Activated naive CD8-positive, alpha-beta T cell treated with anti-CD3 and anti-CD28 coated beads, Interleukin-2, amount 10 ng/mL, durations not matched to agents 7 days and 5 days (primary cell): ENCODE results near the gene RPL13. TPM values are rescaled to one million over a fixed set of nuclear protein-coding genes. Genes with fewer than 3 reads are reported as not detected.

Source experiments
- ATAC-seq: fragments of 150-1000 bp; cut with Tn5 transposase; one replicate; pipeline ENCODE4 v1.10.0; 2021; ENCODE audit warnings: low read depth, moderate library complexity
- POLR2A ChIA-PET: fragments of 350-600 bp; sonication (Branson Sonifier 250); formaldehyde crosslinking; loops from one replicate; lab custom pipeline; 2021; ENCODE audit warnings: antibody characterized with exemption; lab: Charles Lee
- DNase-seq: peaks from one replicate; pipeline ENCODE4 v3.0.0; 2021
- H3K27ac Mint-ChIP-seq: one replicate; pipeline ENCODE4 v1.8.0; 2022; ENCODE audit warnings: mild to moderate bottlenecking, mixed read lengths
- H3K27me3 Mint-ChIP-seq: one replicate; pipeline ENCODE4 v1.8.0; 2022; ENCODE audit warnings: mild to moderate bottlenecking, moderate library complexity, mixed read lengths
- H3K36me3 Mint-ChIP-seq: one replicate; pipeline ENCODE4 v1.8.0; 2021; ENCODE audit warnings: mild to moderate bottlenecking, mixed read lengths
- H3K4me1 Mint-ChIP-seq: one replicate; pipeline ENCODE4 v1.8.0; 2021; ENCODE audit warnings: mixed read lengths
- H3K4me3 Mint-ChIP-seq: one replicate; pipeline ENCODE4 v1.8.0; 2022; ENCODE audit warnings: mild to moderate bottlenecking, moderate library complexity, mixed read lengths
- H3K9me3 Mint-ChIP-seq: one replicate; pipeline ENCODE4 v1.8.0; 2021; ENCODE audit warnings: mixed read lengths
- total RNA-seq, 2 experiments: library from RNA; stranded (reverse); gene quantifications; one replicate each; pipeline ENCODE4 v1.2.3, GENCODE V29; 2021

Gene RPL13
- total RNA-seq, 2 experiments from 2014 or later = 2,631 to 2,711 TPM

- H3K4me3 Mint-ChIP-seq = peak overlapping the region; percentile 76
- DNase-seq (peak; percentile 48), ATAC-seq (peak; percentile 47)
- no peaks in the 10 kb centered on the region for H3K9me3 Mint-ChIP-seq
- peaks cover 6% of the 10 kb centered on the region for H3K36me3 Mint-ChIP-seq
- H3K27me3 Mint-ChIP-seq = no peaks in the 10 kb centered on the region
- H3K27ac Mint-ChIP-seq = peak overlapping the region; percentile 92
- POLR2A ChIA-PET = interaction anchor here (0.5 to 2.3 kb wide), 7 partner anchors 10 to 237 kb away, joined by 3 to 21 read pairs (median 4); partner anchors contain the start of genes RPL13 and SPG7
- H3K4me1 Mint-ChIP-seq = peaks cover 14% of the 10 kb centered on the region
Measured at GRCh38 chr16:89548344-89549006, 12.0 kb upstream of the RPL13 start.

GRCh38 chr16:89549007-89549700 is 11.3 kb upstream of the RPL13 start:
- no peaks in the 10 kb centered on the region for H3K27me3 Mint-ChIP-seq
- POLR2A ChIA-PET = interaction anchor here (1.0 to 2.3 kb wide), 7 partner anchors 10 to 144 kb away, joined by 3 to 21 read pairs (median 3); partner anchors contain the start of genes RPL13 and SPG7
- H3K4me3 Mint-ChIP-seq = peak overlapping the region; percentile 76
- H3K27ac Mint-ChIP-seq = peak overlapping the region; percentile 92
- peak; percentile 92 for ATAC-seq
- H3K4me1 Mint-ChIP-seq = peaks cover 14% of the 10 kb centered on the region
- DNase-seq = no peak
- H3K36me3 Mint-ChIP-seq = peaks cover 6% of the 10 kb centered on the region
- H3K9me3 Mint-ChIP-seq = no peaks in the 10 kb centered on the region

- POLR2A ChIA-PET = interaction anchor here (1.4 to 2.3 kb wide), 2 partner anchors 43 to 62 kb away, joined by 3 to 15 read pairs; partner anchors contain the start of gene SPG7
- Mint-ChIP-seq H3K36me3 (peaks cover 6% of the 10 kb centered on the region), H3K4me1 (peaks cover 14% of the 10 kb centered on the region), H3K27me3 (no peaks in the 10 kb centered on the region), H3K27ac (peak overlapping the region; percentile 70), H3K9me3 (no peaks in the 10 kb centered on the region), H3K4me3 (no peak overlapping the region)
- no peak for DNase-seq
- no peak for ATAC-seq
Measured at GRCh38 chr16:89550421-89551007, 10.0 kb upstream of the RPL13 start.

GRCh38 chr16:89552329-89552728 is 8.2 kb upstream of the RPL13 start:
- Mint-ChIP-seq H3K27me3 (no peaks in the 10 kb centered on the region), H3K4me1 (peaks cover 22% of the 10 kb centered on the region), H3K36me3 (peaks cover 6% of the 10 kb centered on the region), H3K9me3 (no peaks in the 10 kb centered on the region), H3K4me3 (no peak overlapping the region), H3K27ac (no peak overlapping the region)
- POLR2A ChIA-PET = interaction anchor here (1.9 kb wide), 1 partner anchor 18 kb away, joined by 5 read pairs; no protein-coding TSS in a partner anchor
- ATAC-seq = no peak
- DNase-seq = no peak

GRCh38 chr16:89552913-89553312 is 7.6 kb upstream of the RPL13 start:
- POLR2A ChIA-PET = interaction anchor here (1.9 kb wide), 1 partner anchor 18 kb away, joined by 5 read pairs; no protein-coding TSS in a partner anchor
- peaks cover 6% of the 10 kb centered on the region for H3K36me3 Mint-ChIP-seq
- H3K4me1 Mint-ChIP-seq = peaks cover 28% of the 10 kb centered on the region
- no peak overlapping the region for H3K27ac Mint-ChIP-seq
- no peak for ATAC-seq
- H3K27me3 Mint-ChIP-seq = no peaks in the 10 kb centered on the region
- DNase-seq = no peak
- no peaks in the 10 kb centered on the region for H3K9me3 Mint-ChIP-seq
- no peak overlapping the region for H3K4me3 Mint-ChIP-seq

GRCh38 chr16:89553733-89554132 is 6.7 kb upstream of the RPL13 start:
- no peaks in the 10 kb centered on the region for H3K9me3 Mint-ChIP-seq
- peaks cover 4% of the 10 kb centered on the region for H3K36me3 Mint-ChIP-seq
- no peak overlapping the region for H3K27ac Mint-ChIP-seq
- H3K27me3 Mint-ChIP-seq = no peaks in the 10 kb centered on the region
- ATAC-seq (no peak), DNase-seq (no peak)
- H3K4me1 Mint-ChIP-seq = peaks cover 25% of the 10 kb centered on the region
- POLR2A ChIA-PET = no interaction called here
- no peak overlapping the region for H3K4me3 Mint-ChIP-seq

GRCh38 chr16:89554343-89554742 is 6.1 kb upstream of the RPL13 start:
- Mint-ChIP-seq H3K27ac (no peak overlapping the region), H3K27me3 (no peaks in the 10 kb centered on the region), H3K36me3 (peaks cover 4% of the 10 kb centered on the region), H3K9me3 (no peaks in the 10 kb centered on the region), H3K4me1 (peaks cover 19% of the 10 kb centered on the region), H3K4me3 (no peak overlapping the region)
- no peak for ATAC-seq
- POLR2A ChIA-PET = no interaction called here
- DNase-seq = no peak

GRCh38 chr16:89555265-89555664 is 5.2 kb upstream of the RPL13 start:
- DNase-seq (no peak), ATAC-seq (no peak)
- Mint-ChIP-seq H3K27me3 (no peaks in the 10 kb centered on the region), H3K9me3 (no peaks in the 10 kb centered on the region), H3K36me3 (peaks cover 2% of the 10 kb centered on the region), H3K4me3 (no peak overlapping the region), H3K4me1 (peaks cover 17% of the 10 kb centered on the region), H3K27ac (peak overlapping the region; percentile 38)
- POLR2A ChIA-PET = interaction anchor here (0.6 kb wide), 1 partner anchor 69 kb away, joined by 5 read pairs; no protein-coding TSS in a partner anchor

GRCh38 chr16:89555780-89556179 is 4.7 kb upstream of the RPL13 start:
- no peaks in the 10 kb centered on the region for H3K27me3 Mint-ChIP-seq
- ATAC-seq (no peak), DNase-seq (no peak)
- POLR2A ChIA-PET = interaction anchor here (0.6 kb wide), 2 partner anchors 69 to 127 kb away, joined by 3 to 5 read pairs; no protein-coding TSS in a partner anchor
- H3K9me3 Mint-ChIP-seq = no peaks in the 10 kb centered on the region
- no peak overlapping the region for H3K27ac Mint-ChIP-seq
- peaks cover 2% of the 10 kb centered on the region for H3K36me3 Mint-ChIP-seq
- H3K4me3 Mint-ChIP-seq = no peak overlapping the region
- peaks cover 17% of the 10 kb centered on the region for H3K4me1 Mint-ChIP-seq

GRCh38 chr16:89556750-89557689 is 3.5 kb upstream of the RPL13 start:
- Mint-ChIP-seq H3K27ac (peak overlapping the region; percentile 60), H3K4me3 (peak overlapping the region; percentile 2), H3K4me1 (peaks cover 21% of the 10 kb centered on the region), H3K36me3 (peaks cover 9% of the 10 kb centered on the region), H3K9me3 (no peaks in the 10 kb centered on the region), H3K27me3 (no peaks in the 10 kb centered on the region)
- ATAC-seq = peak; percentile 46
- POLR2A ChIA-PET = interaction anchor here (1.7 to 4.4 kb wide), 2 partner anchors 8 to 49 kb away, joined by 6 to 21 read pairs; partner anchors contain the start of gene SPG7
- peak; percentile 87 for DNase-seq

- H3K4me1 Mint-ChIP-seq = peaks cover 27% of the 10 kb centered on the region
- peak overlapping the region; percentile 2 for H3K4me3 Mint-ChIP-seq
- H3K9me3 Mint-ChIP-seq = no peaks in the 10 kb centered on the region
- peak overlapping the region; percentile 7 for H3K27ac Mint-ChIP-seq
- H3K27me3 Mint-ChIP-seq = no peaks in the 10 kb centered on the region
- POLR2A ChIA-PET = interaction anchor here (1.3 to 4.4 kb wide), 3 partner anchors 9 to 243 kb away, joined by 3 to 21 read pairs (median 6); partner anchors contain the start of gene SPG7
- H3K36me3 Mint-ChIP-seq = peaks cover 15% of the 10 kb centered on the region
- DNase-seq (no peak), ATAC-seq (no peak)
Measured at GRCh38 chr16:89557690-89558490, 2.6 kb upstream of the RPL13 start.
